ENCODE results near the gene FAF1.

FAF1 gene

DNA sequence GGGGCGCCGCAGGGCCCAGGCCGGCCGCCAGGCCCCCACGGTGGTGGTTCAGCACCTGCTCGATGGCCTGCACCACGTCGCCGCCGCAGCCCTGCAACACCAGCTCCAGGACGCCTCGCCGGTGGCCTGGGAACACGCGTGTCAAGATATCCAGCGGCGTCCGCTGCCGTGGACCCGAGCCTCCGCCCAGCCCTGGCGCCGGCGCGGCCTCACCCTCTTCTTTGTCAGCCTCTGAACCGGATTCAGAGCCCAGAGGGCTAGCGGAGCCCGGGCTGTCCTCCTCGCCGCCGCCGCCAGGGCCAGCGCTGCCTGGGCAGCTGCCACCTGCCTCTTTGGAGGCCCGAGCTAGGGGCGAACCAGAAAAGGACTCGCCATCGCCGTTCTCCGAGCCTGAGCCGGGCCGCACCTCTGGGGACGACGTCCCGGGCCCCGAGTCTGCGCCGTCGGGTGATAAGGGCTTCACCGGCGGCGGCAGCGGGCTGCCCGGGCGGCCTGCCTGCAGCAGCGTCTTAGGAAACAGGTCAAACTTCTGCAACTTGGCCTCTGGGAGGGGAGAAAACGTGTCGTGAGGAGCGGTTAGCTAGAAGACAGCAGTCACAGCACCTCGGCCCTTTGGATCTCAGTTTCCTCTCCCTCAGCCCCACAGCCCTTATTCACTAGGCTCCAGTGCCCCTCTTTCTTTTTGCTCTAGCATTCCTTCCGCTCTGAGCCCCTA lies 540.7 kb downstream of the FAF1 start:
- Histone ChIP-seq H3K4me3 (ENCODE audit: low read depth in 1 of 2, low read length in 2 of 2) (no peak overlapping the region), H3K4me1 (ENCODE audit: control insufficient read depth in 1 of 2, insufficient read depth in 2 of 2, low read length in 2 of 2) (peaks cover 2 to 15% of the 10 kb centered on the region in 2 donors)

DNA sequence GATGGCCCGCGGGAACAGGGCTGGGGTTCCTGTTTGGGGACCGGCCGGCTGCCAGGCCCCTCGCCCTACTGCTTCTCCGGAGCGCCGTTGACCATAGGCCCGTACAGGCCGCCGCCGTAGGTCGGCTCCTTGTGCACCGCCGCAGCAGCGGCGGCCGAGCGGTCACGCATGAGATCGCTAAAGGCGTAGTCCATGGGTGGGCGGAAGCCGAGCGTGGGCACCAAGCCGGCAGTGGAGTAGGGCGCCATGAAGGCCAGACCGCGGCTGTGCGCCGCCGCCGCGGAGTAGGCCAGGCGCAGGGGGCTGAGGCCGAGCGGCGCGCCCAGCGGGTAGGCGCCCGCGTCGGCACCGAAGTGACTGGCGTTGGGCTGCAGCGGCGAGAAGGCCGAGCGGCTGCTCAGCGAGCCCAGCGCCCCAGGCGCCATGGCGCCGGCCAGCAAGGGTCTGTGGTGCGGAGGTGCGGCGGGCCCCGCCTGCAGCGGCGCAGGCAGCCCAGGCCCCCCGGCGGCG lies 541.4 kb downstream of the FAF1 start:
- peaks cover 91 to 94% of the 10 kb centered on the region in 2 donors for H3K27me3 ChIP-seq (ENCODE audit: control insufficient read depth in 1 of 2, insufficient read depth in 2 of 2, low read length in 2 of 2)
- peak overlapping the region; percentile 36 to 40 for H3K4me3 ChIP-seq (ENCODE audit: low read depth in 1 of 2, low read length in 2 of 2)
- H3K9ac ChIP-seq (ENCODE audit: low read depth in 1 of 2, low read length in 2 of 2) = no peak overlapping the region
- no peaks in the 10 kb centered on the region for H3K9me3 ChIP-seq (ENCODE audit: control insufficient read depth in 1 of 2, low read length in 2 of 2)
- no peak overlapping the region for H3K27ac ChIP-seq (ENCODE audit: low read depth, low read length)
- no peaks in the 10 kb centered on the region for H3K36me3 ChIP-seq (ENCODE audit: control insufficient read depth in 1 of 2, insufficient read depth in 2 of 2, low read length in 2 of 2)
- H3K4me1 ChIP-seq (ENCODE audit: control insufficient read depth in 1 of 2, insufficient read depth in 2 of 2, low read length in 2 of 2) = peaks cover 0 to 11% of the 10 kb centered on the region in 2 donors

More for the DNA sequence above, 540.7 kb downstream of the FAF1 start:
- H3K9ac ChIP-seq (ENCODE audit: low read depth in 1 of 2, low read length in 2 of 2) = no peak overlapping the region
- H3K36me3 ChIP-seq (ENCODE audit: control insufficient read depth in 1 of 2, insufficient read depth in 2 of 2, low read length in 2 of 2) = no peaks in the 10 kb centered on the region
- no peaks in the 10 kb centered on the region for H3K9me3 ChIP-seq (ENCODE audit: control insufficient read depth in 1 of 2, low read length in 2 of 2)
- H3K27ac ChIP-seq (ENCODE audit: low read depth, low read length) = no peak overlapping the region
- peaks cover 90 to 94% of the 10 kb centered on the region in 2 donors for H3K27me3 ChIP-seq (ENCODE audit: control insufficient read depth in 1 of 2, insufficient read depth in 2 of 2, low read length in 2 of 2)

DNA sequence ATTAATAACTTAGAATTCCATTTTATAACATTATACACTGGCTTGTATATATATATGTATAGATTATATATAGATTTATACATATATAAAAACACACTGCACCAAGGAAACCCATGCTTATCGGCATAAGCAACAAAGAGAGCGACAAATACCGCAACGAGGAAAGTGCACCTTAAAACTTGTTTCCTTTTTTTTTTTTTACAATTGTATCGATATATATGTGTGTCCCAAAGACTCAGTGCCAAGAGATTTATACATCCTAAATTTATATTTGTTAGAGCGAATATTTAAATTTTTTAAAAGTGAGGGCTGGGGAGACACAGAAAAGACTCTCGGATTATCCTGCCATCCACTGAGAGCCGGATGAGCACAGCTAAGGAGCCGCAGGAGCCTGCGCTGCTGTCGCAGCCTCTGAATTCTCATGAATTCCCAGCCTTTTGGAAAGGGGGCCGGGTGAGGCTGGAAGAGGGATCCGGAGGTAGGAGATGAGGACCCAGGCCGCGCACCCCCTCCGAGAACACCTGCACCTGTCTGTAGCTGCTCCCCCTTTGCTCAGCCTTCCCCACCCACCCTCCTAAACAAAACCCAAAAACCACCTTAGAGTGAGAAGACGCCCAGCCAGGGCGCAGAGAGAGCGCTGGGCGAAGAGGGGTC lies 542.0 kb downstream of the FAF1 start:
- Histone ChIP-seq H3K9ac (ENCODE audit: low read depth in 1 of 2, low read length in 2 of 2) (no peak overlapping the region), H3K36me3 (ENCODE audit: control insufficient read depth in 1 of 2, insufficient read depth in 2 of 2, low read length in 2 of 2) (no peaks in the 10 kb centered on the region), H3K27me3 (ENCODE audit: control insufficient read depth in 1 of 2, insufficient read depth in 2 of 2, low read length in 2 of 2) (peaks cover 87 to 90% of the 10 kb centered on the region in 2 donors), H3K9me3 (ENCODE audit: control insufficient read depth in 1 of 2, low read length in 2 of 2) (no peaks in the 10 kb centered on the region), H3K4me3 (ENCODE audit: low read depth in 1 of 2, low read length in 2 of 2) (peak overlapping the region; percentile 36 to 40), H3K4me1 (ENCODE audit: control insufficient read depth in 1 of 2, insufficient read depth in 2 of 2, low read length in 2 of 2) (peaks cover 0 to 8% of the 10 kb centered on the region in 2 donors), H3K27ac (ENCODE audit: low read depth, low read length) (no peak overlapping the region)

DNA sequence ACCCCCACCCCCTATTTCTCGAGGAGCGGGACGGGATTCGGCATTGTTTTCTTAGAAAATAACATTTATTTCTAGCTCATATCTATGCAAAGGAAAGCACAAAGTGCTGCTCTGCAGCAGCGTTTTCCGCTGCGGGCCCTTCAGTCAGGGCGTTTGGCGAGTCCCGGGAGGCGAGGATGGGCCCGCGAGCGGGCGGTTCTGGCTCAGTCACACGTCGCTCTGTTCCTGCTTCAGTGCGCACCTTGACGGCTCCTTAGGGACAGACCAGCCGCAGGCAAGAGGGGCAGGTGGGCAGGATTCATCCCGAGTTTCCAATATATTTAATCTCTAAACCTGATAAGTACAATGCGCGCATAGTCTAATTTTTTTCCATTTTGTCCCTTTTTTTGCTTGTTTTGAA lies 542.6 kb downstream of the FAF1 start:
- peaks cover 84 to 87% of the 10 kb centered on the region in 2 donors for H3K27me3 ChIP-seq (ENCODE audit: control insufficient read depth in 1 of 2, insufficient read depth in 2 of 2, low read length in 2 of 2)
- H3K4me1 ChIP-seq (ENCODE audit: control insufficient read depth in 1 of 2, insufficient read depth in 2 of 2, low read length in 2 of 2) = peaks cover 0 to 8% of the 10 kb centered on the region in 2 donors
- H3K4me3 ChIP-seq (ENCODE audit: low read depth in 1 of 2, low read length in 2 of 2) = no peak overlapping the region
- H3K27ac ChIP-seq (ENCODE audit: low read depth, low read length) = no peak overlapping the region
- no peaks in the 10 kb centered on the region for H3K36me3 ChIP-seq (ENCODE audit: control insufficient read depth in 1 of 2, insufficient read depth in 2 of 2, low read length in 2 of 2)
- H3K9ac ChIP-seq (ENCODE audit: low read depth in 1 of 2, low read length in 2 of 2) = no peak overlapping the region
- no peaks in the 10 kb centered on the region for H3K9me3 ChIP-seq (ENCODE audit: control insufficient read depth in 1 of 2, low read length in 2 of 2)

DNA sequence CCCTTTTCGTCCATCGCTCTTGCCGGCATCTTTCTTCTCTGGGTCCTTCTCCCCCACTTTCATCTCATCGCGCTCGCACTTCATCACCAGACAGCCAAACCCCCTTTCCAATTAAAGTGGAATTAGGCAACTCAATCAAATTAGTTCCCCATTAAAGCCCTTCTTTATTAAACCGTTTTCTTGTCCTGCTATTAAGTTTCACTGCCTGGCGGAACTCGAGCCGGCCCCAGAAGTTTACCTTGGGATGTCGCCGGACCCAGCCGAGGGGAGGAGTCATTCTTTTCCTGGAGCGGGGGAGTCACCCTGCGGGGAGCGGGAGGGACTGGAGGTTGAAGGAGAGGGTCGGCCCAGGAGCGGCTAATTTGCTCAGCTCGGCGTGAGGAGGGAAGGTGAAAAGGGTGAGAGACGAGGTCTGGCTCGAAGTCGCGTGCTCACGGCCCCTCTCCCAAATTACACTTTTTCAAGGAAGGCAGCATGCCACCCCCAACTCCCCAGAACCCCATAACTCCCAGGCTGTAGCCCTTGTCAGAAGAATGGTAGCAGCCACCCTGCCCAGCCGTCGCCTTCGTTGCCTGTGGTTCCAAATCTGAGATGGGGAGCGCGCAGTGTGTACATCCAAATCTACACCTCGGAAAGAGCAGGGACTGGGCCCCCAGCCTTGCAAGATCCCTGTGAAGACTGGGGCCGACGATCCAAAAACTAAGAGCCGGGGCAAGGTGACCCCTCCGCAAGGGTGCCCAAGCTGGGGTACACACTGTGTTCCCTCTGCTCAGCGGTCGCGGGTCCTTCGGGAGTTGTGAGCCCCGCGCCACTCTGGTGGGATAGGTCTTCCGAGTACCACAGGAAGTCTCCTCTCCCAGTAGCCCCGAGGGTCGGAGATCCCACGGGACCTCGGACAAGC lies 543.3 kb downstream of the FAF1 start:
- H3K36me3 ChIP-seq (ENCODE audit: control insufficient read depth in 1 of 2, insufficient read depth in 2 of 2, low read length in 2 of 2) = no peaks in the 10 kb centered on the region
- peaks cover 77 to 83% of the 10 kb centered on the region in 2 donors for H3K27me3 ChIP-seq (ENCODE audit: control insufficient read depth in 1 of 2, insufficient read depth in 2 of 2, low read length in 2 of 2)
- no peak overlapping the region for H3K9ac ChIP-seq (ENCODE audit: low read depth in 1 of 2, low read length in 2 of 2)
- H3K4me3 ChIP-seq (ENCODE audit: low read depth in 1 of 2, low read length in 2 of 2) = no peak overlapping the region
- H3K27ac ChIP-seq (ENCODE audit: low read depth, low read length) = no peak overlapping the region
- H3K9me3 ChIP-seq (ENCODE audit: control insufficient read depth in 1 of 2, low read length in 2 of 2) = no peaks in the 10 kb centered on the region
- H3K4me1 ChIP-seq (ENCODE audit: control insufficient read depth in 1 of 2, insufficient read depth in 2 of 2, low read length in 2 of 2) = peaks cover 0 to 8% of the 10 kb centered on the region in 2 donors

DNA sequence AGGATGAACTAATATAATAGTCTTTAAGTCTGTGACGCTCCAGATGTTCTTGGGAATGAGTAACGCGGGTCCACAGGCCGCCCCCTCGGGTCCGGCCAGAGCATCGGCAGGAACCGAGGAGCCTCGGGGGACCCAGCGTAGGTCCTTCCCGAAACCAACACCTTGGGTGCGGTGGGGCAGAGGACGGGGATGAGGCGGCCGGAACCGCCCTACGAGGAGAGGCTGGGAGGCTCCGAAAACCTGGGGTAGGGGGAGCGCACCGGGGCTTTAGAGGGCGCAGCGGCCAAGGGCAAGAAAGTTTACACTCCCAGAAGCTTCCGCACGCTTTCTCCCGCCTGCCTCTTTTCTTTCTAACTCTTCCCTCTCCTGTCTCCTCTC lies 543.9 kb downstream of the FAF1 start:
- peaks cover 0 to 8% of the 10 kb centered on the region in 2 donors for H3K4me1 ChIP-seq (ENCODE audit: control insufficient read depth in 1 of 2, insufficient read depth in 2 of 2, low read length in 2 of 2)
- H3K9ac ChIP-seq (ENCODE audit: low read depth in 1 of 2, low read length in 2 of 2) = no peak overlapping the region
- no peak overlapping the region for H3K27ac ChIP-seq (ENCODE audit: low read depth, low read length)
- H3K27me3 ChIP-seq (ENCODE audit: control insufficient read depth in 1 of 2, insufficient read depth in 2 of 2, low read length in 2 of 2) = peaks cover 71 to 78% of the 10 kb centered on the region in 2 donors
- no peaks in the 10 kb centered on the region for H3K9me3 ChIP-seq (ENCODE audit: control insufficient read depth in 1 of 2, low read length in 2 of 2)
- H3K36me3 ChIP-seq (ENCODE audit: control insufficient read depth in 1 of 2, insufficient read depth in 2 of 2, low read length in 2 of 2) = no peaks in the 10 kb centered on the region
- H3K4me3 ChIP-seq (ENCODE audit: low read depth in 1 of 2, low read length in 2 of 2) = no peak overlapping the region

DNA sequence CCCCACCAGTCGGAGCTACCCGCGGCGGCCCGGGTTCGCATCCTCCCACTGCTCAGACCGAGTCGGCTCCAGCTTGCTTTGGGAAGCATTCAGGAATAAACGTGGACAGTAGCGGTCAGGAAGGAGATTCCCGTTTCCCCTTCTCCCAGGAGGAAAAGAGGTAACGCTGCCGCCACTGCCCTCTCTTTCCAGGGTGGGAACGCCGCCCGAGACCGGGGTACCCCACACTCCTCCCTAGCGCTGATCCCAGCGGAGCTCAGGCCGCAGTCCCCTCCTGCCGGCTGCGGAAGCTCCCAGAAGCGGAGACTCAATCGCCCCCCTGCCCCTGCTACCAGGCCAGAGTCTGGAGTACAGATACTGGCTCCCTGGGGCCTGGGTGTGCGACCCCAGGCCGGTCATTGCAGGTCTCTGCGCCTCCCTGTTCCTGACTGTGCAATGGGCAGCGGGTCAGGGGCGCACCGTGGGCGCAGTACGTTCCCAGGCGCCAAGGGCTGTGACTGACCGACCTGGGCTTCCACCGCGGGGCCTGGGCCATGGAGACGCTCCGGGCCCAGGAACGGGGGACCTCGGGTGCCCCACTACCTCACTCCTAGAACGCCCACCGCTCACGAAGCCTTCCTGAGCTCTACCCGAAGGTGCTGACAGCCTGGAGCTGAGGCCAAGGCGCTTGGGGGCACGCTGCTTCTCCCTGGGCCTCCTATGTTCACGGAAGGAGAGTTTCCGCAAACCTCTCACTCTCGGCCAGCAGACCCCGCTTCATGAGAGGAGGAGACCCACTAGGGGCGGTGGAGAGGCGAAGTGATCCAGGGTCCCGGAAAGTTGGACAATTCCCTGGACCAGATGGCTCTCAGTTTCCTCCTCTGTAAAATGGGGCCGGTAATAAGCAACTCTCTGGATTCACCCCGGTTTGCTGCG lies 544.6 kb downstream of the FAF1 start:
- Histone ChIP-seq H3K4me1 (ENCODE audit: control insufficient read depth in 1 of 2, insufficient read depth in 2 of 2, low read length in 2 of 2) (peaks cover 0 to 8% of the 10 kb centered on the region in 2 donors), H3K36me3 (ENCODE audit: control insufficient read depth in 1 of 2, insufficient read depth in 2 of 2, low read length in 2 of 2) (no peaks in the 10 kb centered on the region), H3K27ac (ENCODE audit: low read depth, low read length) (no peak overlapping the region), H3K4me3 (ENCODE audit: low read depth in 1 of 2, low read length in 2 of 2) (no peak overlapping the region), H3K9me3 (ENCODE audit: control insufficient read depth in 1 of 2, low read length in 2 of 2) (no peaks in the 10 kb centered on the region), H3K27me3 (ENCODE audit: control insufficient read depth in 1 of 2, insufficient read depth in 2 of 2, low read length in 2 of 2) (peaks cover 65 to 71% of the 10 kb centered on the region in 2 donors), H3K9ac (ENCODE audit: low read depth in 1 of 2, low read length in 2 of 2) (no peak overlapping the region)

DNA sequence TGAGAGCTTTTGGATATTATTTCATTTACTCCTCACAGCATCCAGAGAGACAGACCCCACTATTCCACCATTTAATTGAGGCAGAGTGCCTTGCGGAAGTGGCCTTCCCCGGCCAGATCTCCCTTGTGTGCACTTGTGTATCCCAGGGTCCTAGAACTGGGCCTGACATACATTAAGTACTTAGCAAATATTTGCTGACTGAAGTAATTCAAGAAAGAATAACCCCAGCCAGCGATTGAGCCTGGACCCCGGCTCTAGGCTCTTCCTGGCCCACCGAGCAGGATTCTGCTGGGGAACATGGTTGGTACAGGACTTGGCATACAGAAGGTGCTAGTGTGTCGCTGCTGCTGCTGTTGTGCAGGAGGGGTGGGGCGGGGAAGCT lies 545.2 kb downstream of the FAF1 start:
- no peak overlapping the region for H3K4me3 ChIP-seq (ENCODE audit: low read depth in 1 of 2, low read length in 2 of 2)
- H3K9me3 ChIP-seq (ENCODE audit: control insufficient read depth in 1 of 2, low read length in 2 of 2) = no peaks in the 10 kb centered on the region
- H3K4me1 ChIP-seq (ENCODE audit: control insufficient read depth in 1 of 2, insufficient read depth in 2 of 2, low read length in 2 of 2) = peaks cover 0 to 8% of the 10 kb centered on the region in 2 donors
- H3K9ac ChIP-seq (ENCODE audit: low read depth in 1 of 2, low read length in 2 of 2) = no peak overlapping the region
- no peak overlapping the region for H3K27ac ChIP-seq (ENCODE audit: low read depth, low read length)
- no peaks in the 10 kb centered on the region for H3K36me3 ChIP-seq (ENCODE audit: control insufficient read depth in 1 of 2, insufficient read depth in 2 of 2, low read length in 2 of 2)
- H3K27me3 ChIP-seq (ENCODE audit: control insufficient read depth in 1 of 2, insufficient read depth in 2 of 2, low read length in 2 of 2) = peaks cover 58 to 65% of the 10 kb centered on the region in 2 donors

DNA sequence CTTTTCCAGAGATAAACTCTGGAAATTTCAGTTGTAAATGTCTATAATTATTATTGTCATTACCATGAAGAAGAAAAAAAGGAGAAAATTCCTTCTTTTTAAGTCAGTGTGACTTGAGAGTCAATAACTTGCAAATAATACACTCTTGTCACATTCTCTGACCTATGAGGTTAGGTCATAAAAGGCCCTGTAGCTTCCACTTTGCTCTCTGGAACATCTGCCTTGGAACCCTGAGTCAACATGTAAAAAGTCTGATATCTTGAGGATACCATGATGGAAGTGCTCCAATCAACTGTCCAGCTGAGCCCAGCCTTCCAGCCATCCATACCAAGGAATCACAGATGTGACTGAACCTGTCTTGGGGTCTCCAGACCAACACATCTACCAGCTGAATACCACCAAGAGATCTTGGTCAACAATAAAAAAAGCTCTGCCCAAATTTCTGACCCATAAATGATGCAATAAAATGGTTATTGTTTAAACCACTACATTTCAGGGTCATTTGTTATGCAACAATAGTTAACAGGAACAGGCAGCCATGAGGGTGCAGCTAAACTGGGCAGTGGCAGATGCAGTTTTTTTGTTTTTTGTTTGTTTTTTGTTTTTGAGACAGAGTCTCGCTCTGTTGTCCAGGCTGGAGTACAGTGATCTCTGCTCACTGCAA lies 547.1 kb downstream of the FAF1 start:
- H3K4me1 ChIP-seq (ENCODE audit: control insufficient read depth in 1 of 2, insufficient read depth in 2 of 2, low read length in 2 of 2) = no peaks in the 10 kb centered on the region
- peaks cover 44 to 50% of the 10 kb centered on the region in 2 donors for H3K27me3 ChIP-seq (ENCODE audit: control insufficient read depth in 1 of 2, insufficient read depth in 2 of 2, low read length in 2 of 2)
- H3K27ac ChIP-seq (ENCODE audit: low read depth, low read length) = no peak overlapping the region
- no peaks in the 10 kb centered on the region for H3K9me3 ChIP-seq (ENCODE audit: control insufficient read depth in 1 of 2, low read length in 2 of 2)
- no peaks in the 10 kb centered on the region for H3K36me3 ChIP-seq (ENCODE audit: control insufficient read depth in 1 of 2, insufficient read depth in 2 of 2, low read length in 2 of 2)
- no peak overlapping the region for H3K9ac ChIP-seq (ENCODE audit: low read depth in 1 of 2, low read length in 2 of 2)
- H3K4me3 ChIP-seq (ENCODE audit: low read depth in 1 of 2, low read length in 2 of 2) = no peak overlapping the region

Measured in duodenal mucosa (tissue), 2 donors.